ENCODE results near the gene TCP10L. TPM values are rescaled to one million over a fixed set of nuclear protein-coding genes. Genes with fewer than 3 reads are reported as not detected.

Gene TCP10L
- total and polyA plus RNA-seq, 2 of the 8 experiments (the other 6 are each of a cell fraction or from before 2014, with no cell fraction given) = 0.45 to 0.99 TPM

- Histone ChIP-seq H2BK20ac (ENCODE audit: low read length) (no peak overlapping the region), H2AK5ac (ENCODE audit: low read depth, low read length) (no peak overlapping the region), H3K9ac (replicated peaks in 1 of 4; ENCODE audit: extremely low read depth in 1 of 4, low read depth in 3 of 4, low read length in 3 of 4) (no peak overlapping the region), H4K20me1 (replicated peaks in 1 of 2; ENCODE audit: control insufficient read depth in 1 of 2, insufficient read depth in 2 of 2, low read length in 2 of 2) (no peaks in the 10 kb centered on the region), H2AFZ (ENCODE audit: low read length) (no peak overlapping the region), H3K4me3 (ENCODE audit: extremely low read depth in 1 of 4, insufficient read depth in 2 of 4, low read depth in 3 of 4, low read length in 4 of 4) (no peak overlapping the region), H3K4me2 (ENCODE audit: insufficient read depth in 1 of 2, low read depth in 2 of 2, low read length in 2 of 2) (no peak overlapping the region), H3K4me1 (replicated peaks in 1 of 4; ENCODE audit: control insufficient read depth in 3 of 4, insufficient read depth in 4 of 4, low read length in 3 of 4) (no peaks in the 10 kb centered on the region), H3K9me3 (ENCODE audit: insufficient read depth in 2 of 2, low read depth in 1 of 2, low read length in 1 of 2) (no peaks in the 10 kb centered on the region), H3K27me3 (replicated peaks in 1 of 4; ENCODE audit: control insufficient read depth in 3 of 4, extremely low read depth in 1 of 4, insufficient read depth in 3 of 4, low read length in 3 of 4) (no peaks in the 10 kb centered on the region), H3K56ac (replicated peaks; ENCODE audit: insufficient read length, low read depth, low read length) (no peak overlapping the region), H2BK12ac (ENCODE audit: low read depth, low read length) (no peak overlapping the region), H3K79me1 (ENCODE audit: low read depth, low read length) (no peaks in the 10 kb centered on the region), H3K79me2 (ENCODE audit: control insufficient read depth in 1 of 2, insufficient read depth in 2 of 2, low read length in 2 of 2) (no peaks in the 10 kb centered on the region), H4K5ac (ENCODE audit: insufficient read length, low read depth, low read length) (no peak overlapping the region), H3K18ac (ENCODE audit: extremely low read depth, low read length) (no peak overlapping the region), H3K14ac (ENCODE audit: insufficient read length) (no peak overlapping the region), H3K23me2 (ENCODE audit: low read depth, low read length) (no peaks in the 10 kb centered on the region), H2BK15ac (ENCODE audit: low read length) (no peak overlapping the region), H2BK5ac (ENCODE audit: low read depth, low read length) (no peak overlapping the region), H3K36me3 (ENCODE audit: control insufficient read depth in 2 of 4, insufficient read depth in 4 of 4, low read length in 3 of 4) (no peaks in the 10 kb centered on the region), H4K8ac (ENCODE audit: extremely low read depth, insufficient read depth, low read length) (no peak overlapping the region), H3K27ac (ENCODE audit: low read depth, low read length) (no peak overlapping the region), H4K91ac (replicated peaks; ENCODE audit: insufficient read length, low read length) (no peak overlapping the region), H3K4ac (replicated peaks; ENCODE audit: insufficient read length, low read depth, low read length) (no peak overlapping the region), H2BK120ac (replicated peaks; ENCODE audit: low read depth, low read length) (no peak overlapping the region), H3K23ac (ENCODE audit: insufficient read length) (no peak overlapping the region)
- 98% methylated on average over 3 of the region's 4 CpGs; no CpG with 5 or more reads in 1 of the 2 experiments for WGBS, 2 experiments (ENCODE audit: extremely low coverage in 1 of 2, insufficient coverage in 1 of 2, insufficient read length in 1 of 2, insufficient replicate concordance in 2 of 2, low coverage in 1 of 2, low lambda C conversion rate in 2 of 2, missing lambda C conversion rate in 1 of 2)
- CTCF ChIA-PET (ENCODE audit: partially characterized antibody) = interaction anchor here (1.0 kb wide), 1 partner anchor 143 kb away, joined by 3 read pairs; no protein-coding TSS in a partner anchor
- POLR2A ChIA-PET (ENCODE audit: partially characterized antibody) = no interaction called here
- no peak for TF ChIP-seq KDM4A (IDR thresholded peaks at IDR 0.05; ENCODE audit: low read depth, low read length, severe bottlenecking)
- no peak for TF ChIP-seq TAF1 (IDR thresholded peaks at IDR 0.05; ENCODE audit: low read depth, low read length)
- TF ChIP-seq POLR2AphosphoS5 (IDR thresholded peaks at IDR 0.05; ENCODE audit: low read depth, low read length) = no peak
- no peak for TF ChIP-seq EP300 (IDR thresholded peaks at IDR 0.05; ENCODE audit: borderline replicate concordance in 1 of 2, low read depth in 2 of 2, low read length in 2 of 2)
- TF ChIP-seq CEBPB (IDR thresholded peaks at IDR 0.05; ENCODE audit: low read depth, low read length) = no peak
- no peak for TF ChIP-seq SRF (IDR thresholded peaks at IDR 0.05; ENCODE audit: low read depth, low read length)
- no peak for TF ChIP-seq SIX5 (IDR thresholded peaks at IDR 0.05; ENCODE audit: low read depth, low read length)
- no peak for TF ChIP-seq POU5F1 (IDR thresholded peaks at IDR 0.05; ENCODE audit: low read depth, low read length)
- DNase-seq (ENCODE audit: low read depth in 1 of 2, low spot score in 2 of 2) (no peak), FAIRE-seq (no peak)
These were observed 40.6 kb downstream of the TCP10L start for GRCh38 chr21:32544697-32545096.

Measured in H1 (cell line).